ENCODE data around the gene NRROS.

The NRROS gene

DNA sequence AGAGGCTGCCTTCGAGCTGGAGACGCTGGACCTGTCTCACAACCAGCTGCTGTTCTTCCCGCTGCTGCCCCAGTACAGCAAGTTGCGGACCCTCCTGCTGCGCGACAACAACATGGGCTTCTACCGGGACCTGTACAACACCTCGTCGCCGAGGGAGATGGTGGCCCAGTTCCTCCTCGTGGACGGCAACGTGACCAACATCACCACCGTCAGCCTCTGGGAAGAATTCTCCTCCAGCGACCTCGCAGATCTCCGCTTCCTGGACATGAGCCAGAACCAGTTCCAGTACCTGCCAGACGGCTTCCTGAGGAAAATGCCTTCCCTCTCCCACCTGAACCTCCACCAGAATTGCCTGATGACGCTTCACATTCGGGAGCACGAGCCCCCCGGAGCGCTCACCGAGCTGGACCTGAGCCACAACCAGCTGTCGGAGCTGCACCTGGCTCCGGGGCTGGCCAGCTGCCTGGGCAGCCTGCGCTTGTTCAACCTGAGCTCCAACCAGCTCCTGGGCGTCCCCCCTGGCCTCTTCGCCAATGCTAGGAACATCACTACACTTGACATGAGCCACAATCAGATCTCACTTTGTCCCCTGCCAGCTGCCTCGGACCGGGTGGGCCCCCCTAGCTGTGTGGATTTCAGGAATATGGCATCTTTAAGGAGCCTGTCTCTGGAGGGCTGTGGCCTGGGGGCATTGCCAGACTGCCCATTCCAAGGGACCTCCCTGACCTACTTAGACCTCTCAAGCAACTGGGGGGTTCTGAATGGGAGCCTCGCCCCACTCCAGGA, 21.1 kb downstream of the NRROS start:
- DNase-seq (ENCODE audit: low read depth in 1 of 2, low spot score in 1 of 2) = peak; percentile 87 to 91
- no peak for TF ChIP-seq JUND (IDR thresholded peaks at IDR 0.05; ENCODE audit: low read depth)
- in situ Hi-C loops (cut with HindIII; ENCODE audit: low pct_unique_long_range_greater_than_20kb, low sequenced_read_pairs) = no loop called here

DNA sequence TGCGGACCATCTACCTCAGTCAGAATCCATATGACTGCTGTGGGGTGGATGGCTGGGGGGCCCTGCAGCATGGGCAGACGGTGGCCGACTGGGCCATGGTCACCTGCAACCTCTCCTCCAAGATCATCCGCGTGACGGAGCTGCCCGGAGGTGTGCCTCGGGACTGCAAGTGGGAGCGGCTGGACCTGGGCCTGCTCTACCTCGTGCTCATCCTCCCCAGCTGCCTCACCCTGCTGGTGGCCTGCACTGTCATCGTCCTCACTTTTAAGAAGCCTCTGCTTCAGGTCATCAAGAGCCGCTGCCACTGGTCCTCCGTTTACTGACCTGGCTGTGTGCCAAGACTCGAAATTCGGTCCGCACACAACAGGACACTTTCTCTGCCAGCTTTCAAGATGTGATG, 21.9 kb downstream of the NRROS start:
- in situ Hi-C loops (cut with HindIII; ENCODE audit: low pct_unique_long_range_greater_than_20kb, low sequenced_read_pairs) = no loop called here

GRCh38 chr3:196662033-196662432, 22.5 kb downstream of the NRROS start:
- TF ChIP-seq JUND (IDR thresholded peaks at IDR 0.05; ENCODE audit: low read depth) = no peak
- DNase-seq (ENCODE audit: low read depth in 1 of 2, low spot score in 1 of 2) = no peak
- in situ Hi-C loops (cut with HindIII; ENCODE audit: low pct_unique_long_range_greater_than_20kb, low sequenced_read_pairs) = no loop called here

More for the DNA sequence above, 21.9 kb downstream of the NRROS start:
- DNase-seq (ENCODE audit: low read depth in 1 of 2, low spot score in 1 of 2) = no peak
- TF ChIP-seq JUND (IDR thresholded peaks at IDR 0.05; ENCODE audit: low read depth) = no peak

GRCh38 chr3:196662711-196663571, 23.4 kb downstream of the NRROS start:
- in situ Hi-C loops (cut with HindIII; ENCODE audit: low pct_unique_long_range_greater_than_20kb, low sequenced_read_pairs) = no loop called here
- TF ChIP-seq JUND (IDR thresholded peaks at IDR 0.05; ENCODE audit: low read depth) = no peak
- DNase-seq (ENCODE audit: low read depth in 1 of 2, low spot score in 1 of 2) = no peak

- peak in 1 of 2 experiments; percentile 66 for DNase-seq (ENCODE audit: low read depth in 1 of 2, low spot score in 1 of 2)
- TF ChIP-seq JUND (IDR thresholded peaks at IDR 0.05; ENCODE audit: low read depth) = no peak
- in situ Hi-C loops (cut with HindIII; ENCODE audit: low pct_unique_long_range_greater_than_20kb, low sequenced_read_pairs) = no loop called here
These were observed 26.7 kb downstream of the NRROS start for GRCh38 chr3:196666001-196666867.

- DNase-seq (ENCODE audit: low read depth in 1 of 2, low spot score in 1 of 2) = no peak
- in situ Hi-C loops (cut with HindIII; ENCODE audit: low pct_unique_long_range_greater_than_20kb, low sequenced_read_pairs) = no loop called here
- no peak for TF ChIP-seq JUND (IDR thresholded peaks at IDR 0.05; ENCODE audit: low read depth)
These were observed 27.7 kb downstream of the NRROS start for GRCh38 chr3:196667056-196667825.

DNA sequence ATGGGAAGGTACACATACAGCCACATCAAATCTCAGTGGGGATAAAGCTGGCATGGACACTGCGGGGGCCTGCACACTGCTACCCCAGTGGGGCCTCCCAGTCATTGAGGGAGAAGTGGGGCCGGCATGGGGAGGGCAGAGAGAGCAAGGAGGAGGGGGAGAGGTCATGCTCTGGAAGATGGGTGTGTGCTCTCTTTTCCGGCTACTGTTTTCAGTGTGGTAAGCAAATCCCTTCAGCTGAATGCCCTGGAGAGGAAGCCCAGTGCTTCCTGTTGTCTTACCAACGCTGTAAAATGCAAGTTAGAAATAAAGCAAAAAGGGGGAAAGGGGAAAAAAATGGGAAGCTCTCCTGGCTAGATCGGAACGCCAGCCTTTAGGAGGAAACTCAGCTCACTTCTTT, 30.8 kb downstream of the NRROS start:
- no peak for DNase-seq (ENCODE audit: low read depth in 1 of 2, low spot score in 1 of 2)
- TF ChIP-seq JUND (IDR thresholded peaks at IDR 0.05; ENCODE audit: low read depth) = no peak
- in situ Hi-C loops (cut with HindIII; ENCODE audit: low pct_unique_long_range_greater_than_20kb, low sequenced_read_pairs) = no loop called here

DNA sequence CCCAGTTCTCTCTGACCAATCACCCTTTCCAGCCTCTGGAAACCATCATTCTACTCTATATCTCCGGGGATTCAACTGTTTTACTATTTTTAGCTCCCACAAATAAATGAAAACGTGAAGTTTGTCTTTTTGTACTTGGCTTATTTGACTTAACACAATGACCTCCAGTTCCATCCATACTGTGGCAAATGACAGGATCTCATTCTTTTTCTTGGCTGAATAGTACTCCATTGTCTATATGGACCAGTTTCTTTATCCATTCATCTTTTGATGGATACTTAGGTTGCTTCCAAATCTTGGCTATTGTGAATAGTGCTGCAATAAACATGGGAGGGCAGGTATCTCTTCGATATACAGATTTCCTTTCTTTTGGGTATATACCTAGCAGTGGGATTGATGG, 34.1 kb downstream of the NRROS start:
- DNase-seq (ENCODE audit: low read depth in 1 of 2, low spot score in 1 of 2) = no peak
- in situ Hi-C loops (cut with HindIII; ENCODE audit: low pct_unique_long_range_greater_than_20kb, low sequenced_read_pairs) = no loop called here
- no peak for TF ChIP-seq JUND (IDR thresholded peaks at IDR 0.05; ENCODE audit: low read depth)

GRCh38 chr3:196677353-196677752, 37.9 kb downstream of the NRROS start:
- in situ Hi-C loops (cut with HindIII; ENCODE audit: low pct_unique_long_range_greater_than_20kb, low sequenced_read_pairs) = no loop called here

DNA sequence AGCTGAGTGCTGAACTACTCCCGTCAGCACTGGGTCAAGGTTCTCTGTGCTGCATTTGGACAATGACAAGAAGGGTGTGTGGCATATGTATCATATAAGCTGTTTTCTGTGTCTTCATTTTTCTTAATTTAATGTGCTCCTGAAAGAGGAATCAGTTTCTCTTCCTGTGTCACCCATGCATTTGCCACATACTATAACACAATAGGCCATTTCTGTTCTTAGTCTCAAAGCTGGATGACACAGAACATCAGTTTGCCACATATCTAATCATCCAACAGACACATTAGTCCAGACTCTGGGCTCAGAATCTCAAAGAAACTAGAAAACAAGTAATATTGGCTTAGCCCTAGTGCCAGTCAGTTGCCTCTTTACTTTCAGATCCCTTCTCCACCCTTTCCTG, 38.4 kb downstream of the NRROS start:
- no peak for DNase-seq (ENCODE audit: low read depth in 1 of 2, low spot score in 1 of 2)
- TF ChIP-seq JUND (IDR thresholded peaks at IDR 0.05; ENCODE audit: low read depth) = no peak
- in situ Hi-C loops (cut with HindIII; ENCODE audit: low pct_unique_long_range_greater_than_20kb, low sequenced_read_pairs) = no loop called here

More at GRCh38 chr3:196677353-196677752, 37.9 kb downstream of the NRROS start:
- no peak for DNase-seq (ENCODE audit: low read depth in 1 of 2, low spot score in 1 of 2)
- TF ChIP-seq JUND (IDR thresholded peaks at IDR 0.05; ENCODE audit: low read depth) = no peak

- TF ChIP-seq JUND (IDR thresholded peaks at IDR 0.05; ENCODE audit: low read depth) = no peak
- in situ Hi-C loops (cut with HindIII; ENCODE audit: low pct_unique_long_range_greater_than_20kb, low sequenced_read_pairs) = no loop called here
- peak; percentile 82 to 88 for DNase-seq (ENCODE audit: low read depth in 1 of 2, low spot score in 1 of 2)
These were observed 45.3 kb downstream of the NRROS start for GRCh38 chr3:196684548-196685407.
